ENCODE measurements around the gene ZNF562.

The ZNF562 gene

GRCh38 chr19:9641810-9642209, 33.1 kb downstream of the ZNF562 start:
- DNase-seq = no peak

DNA sequence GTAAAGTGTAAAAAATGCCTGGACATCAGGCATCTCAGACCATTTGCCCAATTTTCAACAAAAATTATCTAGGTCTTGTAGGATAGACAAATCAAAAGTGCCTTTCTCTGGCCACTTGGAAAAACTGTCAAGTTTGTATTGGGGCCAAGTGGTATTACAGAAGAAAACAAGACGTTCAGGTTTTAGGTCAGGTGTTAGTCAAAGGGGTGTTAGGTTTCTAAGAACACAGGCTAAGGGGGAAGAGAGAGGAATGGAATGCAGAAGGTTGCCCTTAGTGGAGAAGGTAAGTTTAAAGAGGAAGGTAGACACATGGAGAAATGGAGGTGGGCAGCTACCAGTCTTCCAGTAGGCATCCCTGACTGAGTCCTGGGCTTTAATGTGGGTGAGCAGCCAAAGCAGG, 33.9 kb downstream of the ZNF562 start:
- DNase-seq = no peak

DNA sequence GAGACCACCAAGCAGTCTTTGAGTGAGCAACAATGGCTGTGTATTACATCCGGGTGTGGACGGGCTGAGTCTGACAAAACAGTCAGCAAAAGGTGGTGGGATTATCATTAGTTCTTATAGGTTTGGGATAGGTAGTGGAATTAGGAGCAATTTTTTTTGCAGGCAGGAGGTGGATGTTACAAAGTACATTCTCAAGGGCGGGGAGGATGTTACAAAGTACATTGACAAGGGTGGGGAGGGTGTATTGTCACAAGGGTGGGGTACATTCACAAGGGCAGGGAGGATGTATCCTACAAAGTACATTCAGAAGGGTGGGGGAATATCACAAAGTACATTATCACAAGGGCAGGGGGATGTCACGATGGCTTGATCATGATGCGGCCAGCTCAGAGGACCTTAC, 38.9 kb downstream of the ZNF562 start:
- no peak for DNase-seq

GRCh38 chr19:9627856-9628255, 47.0 kb downstream of the ZNF562 start:
- no peak for DNase-seq

DNA sequence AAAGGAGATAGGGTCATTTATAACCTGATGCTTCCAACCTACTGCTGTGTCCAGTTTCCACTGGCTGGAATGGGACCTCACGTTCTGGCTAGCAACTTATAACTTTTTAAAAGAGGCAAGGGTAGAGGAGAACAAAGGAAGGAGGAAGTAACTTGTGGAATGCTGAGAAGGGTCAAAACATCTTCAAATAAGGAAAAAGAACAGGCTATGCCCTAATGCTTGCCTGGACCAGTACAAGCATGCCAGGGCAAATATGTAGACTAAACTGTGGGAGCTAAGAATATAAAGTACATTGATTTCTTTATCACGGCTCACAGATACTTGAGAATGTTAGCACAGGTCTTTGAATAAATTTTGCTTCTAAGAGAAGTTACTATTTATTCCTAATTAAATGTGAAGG, 52.4 kb downstream of the ZNF562 start:
- DNase-seq = no peak

- peak; percentile 79 to 80 for DNase-seq
These were observed 53.5 kb downstream of the ZNF562 start, which contains the start of gene ZNF561 for GRCh38 chr19:9621156-9622037. Gene ZNF561, minus strand, starts transcription at chr19:9621232. Its CDS starts 1,776 bp downstream, at chr19:9619456.

- no peak for DNase-seq
These were observed 54.1 kb downstream of the ZNF562 start for GRCh38 chr19:9620842-9621155.

DNA sequence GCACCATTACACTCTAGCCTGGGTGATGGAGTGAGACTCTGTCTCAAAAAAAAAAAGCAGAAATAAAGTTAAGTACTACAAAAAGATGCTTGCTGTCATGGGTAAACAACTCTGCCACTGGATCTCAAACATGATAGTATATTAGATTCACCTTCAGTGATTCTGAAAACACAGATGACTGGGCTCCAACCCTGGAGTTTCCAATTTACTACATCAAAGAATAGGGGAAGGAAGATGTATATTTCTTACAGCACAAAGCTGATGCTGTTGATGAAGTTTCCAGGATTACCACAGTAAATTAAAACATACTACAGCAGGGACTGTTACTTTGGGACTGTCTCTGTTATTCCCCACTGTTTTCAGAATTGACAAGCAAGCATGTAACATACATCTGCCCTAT, 59.1 kb downstream of the ZNF562 start:
- no peak for DNase-seq

- DNase-seq = no peak
These were observed 64.3 kb downstream of the ZNF562 start for GRCh38 chr19:9610484-9611113.

DNA sequence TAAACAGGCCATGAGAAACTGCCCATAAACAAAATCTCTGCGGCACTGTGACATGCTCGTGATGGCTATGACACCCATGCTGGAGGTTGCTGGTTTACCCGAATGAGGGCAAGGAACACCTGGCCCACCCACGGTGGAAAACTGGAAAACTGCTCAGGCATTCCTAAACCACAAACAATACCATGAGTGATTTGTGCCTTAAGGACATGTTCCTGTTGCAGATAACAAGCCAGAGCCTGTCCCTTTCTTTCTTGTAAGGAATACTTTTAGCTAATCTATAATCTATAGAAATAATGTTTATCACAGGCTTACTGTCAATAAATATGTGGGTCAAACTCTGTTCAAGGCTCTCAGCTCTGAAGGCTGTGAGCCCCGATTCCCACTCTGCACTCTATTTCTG, 66.0 kb downstream of the ZNF562 start:
- DNase-seq = no peak

- no peak for DNase-seq
These were observed 77.9 kb downstream of the ZNF562 start for GRCh38 chr19:9597027-9597426.
